ENCODE data around the gene MFAP5.

DNA sequence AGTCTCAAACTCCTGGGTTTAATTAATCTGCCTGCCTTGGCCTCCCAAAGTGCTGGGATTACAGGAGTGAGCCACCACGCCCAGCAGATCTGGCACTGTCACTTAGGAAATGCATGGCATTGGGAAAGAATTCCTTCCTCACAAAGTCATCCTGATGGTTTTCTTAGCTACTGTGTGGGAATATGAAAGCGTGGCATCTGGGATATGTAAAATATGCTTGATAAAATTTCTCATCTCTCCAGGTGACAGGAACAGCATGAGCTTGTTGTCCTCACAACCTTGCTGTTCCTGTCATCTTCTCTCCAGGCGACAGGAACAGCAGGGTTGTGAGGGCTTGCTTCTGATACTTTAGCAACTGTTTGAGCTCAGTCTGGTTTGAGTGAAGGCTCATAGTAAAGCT, 33.9 kb downstream of the MFAP5 start:
- TF ChIP-seq CTCF (IDR thresholded peaks at IDR 0.05) (no peak), POLR2A (IDR thresholded peaks at IDR 0.05) (no peak)

Measured in lower leg skin (tissue), 3 donors.